ENCODE results near the gene KIF25. TPM values are rescaled to one million over a fixed set of nuclear protein-coding genes. Genes with fewer than 3 reads are reported as not detected.

The KIF25 gene
- polyA plus RNA-seq, 2 of the 4 experiments (the other 2 are of a cell fraction) = 0.06 to 0.13 TPM

- ChIA-PET POLR2A (no interaction called here), CTCF (no interaction called here)
- DNase-seq (ENCODE audit: low read depth in 1 of 2, low spot score in 1 of 2) (no peak), FAIRE-seq (no peak), ATAC-seq (no peak)
- H3K9me3 ChIP-seq = peaks cover 31% of the 10 kb centered on the region
- no peak for TF ChIP-seq RAD21 (conservative IDR thresholded peaks at IDR 0.05 in 1 of 2, IDR thresholded peaks at IDR 0.05 in 1 of 2)
- TF ChIP-seq JUN (IDR thresholded peaks at IDR 0.05) = no peak
- no peak for TF ChIP-seq CBX8 (IDR thresholded peaks at IDR 0.05)
- TF ChIP-seq ZFP36 (IDR thresholded peaks at IDR 0.05; ENCODE audit: borderline replicate concordance, partially characterized antibody) = no peak
- TF ChIP-seq ZC3H11A (IDR thresholded peaks at IDR 0.05) = no peak
- no peak for TF ChIP-seq RCOR1 (IDR thresholded peaks at IDR 0.05; ENCODE audit: low read depth, low read length)
- no peak for TF ChIP-seq MAZ (IDR thresholded peaks at IDR 0.05; ENCODE audit: borderline replicate concordance, low read depth, low read length)
- TF ChIP-seq PHF8 (IDR thresholded peaks at IDR 0.05; ENCODE audit: borderline replicate concordance, low read depth) = no peak
- TF ChIP-seq SMC3 (IDR thresholded peaks at IDR 0.05) = no peak
- TF ChIP-seq EHF (CRISPR knock-in tag; IDR thresholded peaks at IDR 0.05) = no peak
- no peak for TF ChIP-seq JUNB (IDR thresholded peaks at IDR 0.05)
- TF ChIP-seq CEBPB (IDR thresholded peaks at IDR 0.05) = no peak
- no peak for TF ChIP-seq FOSB (CRISPR knock-in tag; IDR thresholded peaks at IDR 0.05)
- TF ChIP-seq HDAC2 (IDR thresholded peaks at IDR 0.05) = no peak
- no peak for TF ChIP-seq NPAS2 (CRISPR knock-in tag; IDR thresholded peaks at IDR 0.05; ENCODE audit: borderline replicate concordance)
- TF ChIP-seq RNF2 (IDR thresholded peaks at IDR 0.05; ENCODE audit: borderline replicate concordance, low read depth) = no peak
- no peak overlapping the region for H3K4me2 ChIP-seq
- H3K4me3 ChIP-seq = no peak overlapping the region
- 57% methylated on average over 3 of the region's 3 CpGs for WGBS (ENCODE audit: missing lambda C conversion rate)
- no peak overlapping the region for H3K27ac ChIP-seq
- peaks cover 6% of the 10 kb centered on the region; the same call in 2 of the 3 replicates for H3K4me1 ChIP-seq
Measured at GRCh38 chr6:168009331-168009730, 11.9 kb downstream of the KIF25 start.

- FAIRE-seq (no peak), ATAC-seq (no peak), DNase-seq (ENCODE audit: low read depth in 1 of 2, low spot score in 1 of 2) (no peak)
- no peak overlapping the region for H3K27ac ChIP-seq
- H3K9me3 ChIP-seq = peaks cover 31% of the 10 kb centered on the region
- WGBS (ENCODE audit: missing lambda C conversion rate) = 36% methylated on average over 1 of the region's 1 CpG
- H3K4me1 ChIP-seq = peaks cover 6% of the 10 kb centered on the region; the same call in 2 of the 3 replicates
- TF ChIP-seq USF2 (IDR thresholded peaks at IDR 0.05) (no peak), HOXA7 (CRISPR knock-in tag; IDR thresholded peaks at IDR 0.05) (no peak), KDM5A (IDR thresholded peaks at IDR 0.05) (no peak), MAX (IDR thresholded peaks at IDR 0.05) (no peak), HDAC2 (IDR thresholded peaks at IDR 0.05) (no peak), RNF2 (IDR thresholded peaks at IDR 0.05; ENCODE audit: borderline replicate concordance, low read depth) (no peak), POLR2A (IDR thresholded peaks at IDR 0.05; ENCODE audit: low read length) (no peak), NFE2L2 (conservative IDR thresholded peaks at IDR 0.05; ENCODE audit: low read length) (no peak), RARB (CRISPR knock-in tag; IDR thresholded peaks at IDR 0.05) (no peak), CTCF (IDR thresholded peaks at IDR 0.05) (no peak), EHMT2 (IDR thresholded peaks at IDR 0.05; ENCODE audit: low read depth) (no peak)
- ChIA-PET CTCF (no interaction called here), POLR2A (no interaction called here)
- no peak overlapping the region for H3K4me2 ChIP-seq
- no peak overlapping the region for H3K4me3 ChIP-seq
Measured at GRCh38 chr6:168011291-168011690, 13.8 kb downstream of the KIF25 start.

All from A549 (cell line).